MM.1S (cell line): Measurements from ENCODE around the gene CBX7.

Experiments used
- DNase-seq: peaks from one replicate; pipeline ENCODE4 v3.0.0-alpha.2; 2015
- H2AFZ ChIP-seq: fragments of 300-600 bp; sonication (generic); 2 replicates; pipeline ENCODE4 v1.6.0; 2016; ENCODE audit warnings: antibody characterized with exemption, low read length
- H3F3A ChIP-seq: fragments of 300-600 bp; sonication (generic); 2 replicates; pipeline ENCODE4 v1.6.1; 2016; ENCODE audit warnings: mild to moderate bottlenecking, antibody characterized with exemption, low read length, moderate library complexity, mixed read lengths; ENCODE audit not compliant: insufficient read depth
- H3K27ac ChIP-seq: fragments of 300-600 bp; sonication (generic); 2 replicates; pipeline ENCODE4 v1.5.1; 2016; ENCODE audit warnings: mild to moderate bottlenecking, low read length
- H3K27me3 ChIP-seq: fragments of 300-600 bp; sonication (generic); replicated peaks from 2 replicates; pipeline ENCODE4 v1.6.0; 2016; ENCODE audit warnings: low read length; ENCODE audit not compliant: insufficient read depth
- H3K36me3 ChIP-seq: fragments of 300-600 bp; sonication (generic); replicated peaks from 2 replicates; pipeline ENCODE4 v1.6.1; 2016; ENCODE audit warnings: mild to moderate bottlenecking, low read length, mixed read lengths; ENCODE audit not compliant: insufficient read depth
- H3K4me1 ChIP-seq: fragments of 300-600 bp; sonication (generic); 2 replicates; pipeline ENCODE4 v1.6.1; 2016; ENCODE audit warnings: low read length, mixed read lengths
- H3K4me2 ChIP-seq: fragments of 300-600 bp; sonication (generic); 2 replicates; pipeline ENCODE4 v1.6.0; 2016; ENCODE audit warnings: low read depth, low read length
- H3K4me3 ChIP-seq: fragments of 300-600 bp; sonication (generic); 2 replicates; pipeline ENCODE4 v1.5.1; 2016; ENCODE audit warnings: low read length, mixed read lengths
- H3K79me2 ChIP-seq: fragments of 300-600 bp; sonication (generic); 2 replicates; pipeline ENCODE4 v1.6.1; 2016; ENCODE audit warnings: mixed run types, low read length, mixed read lengths
- H3K9ac ChIP-seq: fragments of 300-600 bp; sonication (generic); 2 replicates; pipeline ENCODE4 v1.6.1; 2016; ENCODE audit warnings: low read length, mixed read lengths
- H3K9me2 ChIP-seq: fragments of 300-600 bp; sonication (generic); replicated peaks from 2 replicates; pipeline ENCODE4 v1.6.1; 2016; ENCODE audit warnings: mild to moderate bottlenecking, low read length, mixed read lengths; ENCODE audit not compliant: insufficient read depth
- H3K9me3 ChIP-seq: fragments of 300-600 bp; sonication (generic); replicated peaks from 2 replicates; pipeline ENCODE4 v1.6.1; 2016; ENCODE audit warnings: mild to moderate bottlenecking, low read length, mixed read lengths; ENCODE audit not compliant: insufficient read depth
- H4K20me1 ChIP-seq: fragments of 300-600 bp; sonication (generic); 2 replicates; pipeline ENCODE4 v1.6.1; 2016; ENCODE audit warnings: mild to moderate bottlenecking, low read length, moderate library complexity, mixed read lengths; ENCODE audit not compliant: insufficient read depth
- EZH2 ChIP-seq: fragments of 300-600 bp; sonication (generic); optimal IDR thresholded peaks from 2 replicates; pipeline ENCODE3; 2017; ENCODE audit warnings: low read depth, mild to moderate bottlenecking, antibody characterized with exemption, low read length, mixed read lengths
- EZH2phosphoT487 ChIP-seq: fragments of 300-600 bp; sonication (generic); IDR thresholded peaks from 2 replicates; pipeline ENCODE4 v1.6.1; 2018; ENCODE audit warnings: antibody characterized with exemption, low read length
- TF ChIP-seq, protein P1 (sequence below): fragments of 300-600 bp; sonication (generic); IDR thresholded peaks from 2 replicates; pipeline ENCODE4 v1.5.1; 2016; ENCODE audit warnings: antibody characterized with exemption, low read length, mixed read lengths

CBX7 gene

GRCh38 chr22:39183991-39184585, 31.6 kb upstream of the CBX7 start:
- Histone ChIP-seq H4K20me1 (no peaks in the 10 kb centered on the region), H3F3A (no peaks in the 10 kb centered on the region), H3K9ac (no peak overlapping the region), H3K4me3 (no peak overlapping the region), H3K4me2 (no peak overlapping the region), H3K27me3 (no peaks in the 10 kb centered on the region), H3K79me2 (no peaks in the 10 kb centered on the region), H3K9me2 (no peaks in the 10 kb centered on the region), H3K36me3 (no peaks in the 10 kb centered on the region), H3K9me3 (no peaks in the 10 kb centered on the region), H2AFZ (no peak overlapping the region), H3K4me1 (no peaks in the 10 kb centered on the region), H3K27ac (no peak overlapping the region)
- TF ChIP-seq EZH2 (no peak), EZH2phosphoT487 (no peak)
- TF ChIP-seq, protein P1, sequence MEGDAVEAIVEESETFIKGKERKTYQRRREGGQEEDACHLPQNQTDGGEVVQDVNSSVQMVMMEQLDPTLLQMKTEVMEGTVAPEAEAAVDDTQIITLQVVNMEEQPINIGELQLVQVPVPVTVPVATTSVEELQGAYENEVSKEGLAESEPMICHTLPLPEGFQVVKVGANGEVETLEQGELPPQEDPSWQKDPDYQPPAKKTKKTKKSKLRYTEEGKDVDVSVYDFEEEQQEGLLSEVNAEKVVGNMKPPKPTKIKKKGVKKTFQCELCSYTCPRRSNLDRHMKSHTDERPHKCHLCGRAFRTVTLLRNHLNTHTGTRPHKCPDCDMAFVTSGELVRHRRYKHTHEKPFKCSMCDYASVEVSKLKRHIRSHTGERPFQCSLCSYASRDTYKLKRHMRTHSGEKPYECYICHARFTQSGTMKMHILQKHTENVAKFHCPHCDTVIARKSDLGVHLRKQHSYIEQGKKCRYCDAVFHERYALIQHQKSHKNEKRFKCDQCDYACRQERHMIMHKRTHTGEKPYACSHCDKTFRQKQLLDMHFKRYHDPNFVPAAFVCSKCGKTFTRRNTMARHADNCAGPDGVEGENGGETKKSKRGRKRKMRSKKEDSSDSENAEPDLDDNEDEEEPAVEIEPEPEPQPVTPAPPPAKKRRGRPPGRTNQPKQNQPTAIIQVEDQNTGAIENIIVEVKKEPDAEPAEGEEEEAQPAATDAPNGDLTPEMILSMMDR = no peak
- no peak for DNase-seq

- Histone ChIP-seq H3K36me3 (no peaks in the 10 kb centered on the region), H3K9me2 (no peaks in the 10 kb centered on the region), H3K79me2 (no peaks in the 10 kb centered on the region), H3K9ac (no peak overlapping the region), H3K27ac (no peak overlapping the region), H3K4me1 (no peaks in the 10 kb centered on the region), H4K20me1 (no peaks in the 10 kb centered on the region), H3K4me3 (no peak overlapping the region), H3K9me3 (no peaks in the 10 kb centered on the region), H2AFZ (no peak overlapping the region), H3K4me2 (no peak overlapping the region), H3F3A (no peaks in the 10 kb centered on the region), H3K27me3 (no peaks in the 10 kb centered on the region)
- TF ChIP-seq EZH2 (no peak), EZH2phosphoT487 (no peak)
- TF ChIP-seq, protein P1 = no peak
- DNase-seq = no peak
Measured at GRCh38 chr22:39182478-39183030, 30.1 kb upstream of the CBX7 start.

DNA sequence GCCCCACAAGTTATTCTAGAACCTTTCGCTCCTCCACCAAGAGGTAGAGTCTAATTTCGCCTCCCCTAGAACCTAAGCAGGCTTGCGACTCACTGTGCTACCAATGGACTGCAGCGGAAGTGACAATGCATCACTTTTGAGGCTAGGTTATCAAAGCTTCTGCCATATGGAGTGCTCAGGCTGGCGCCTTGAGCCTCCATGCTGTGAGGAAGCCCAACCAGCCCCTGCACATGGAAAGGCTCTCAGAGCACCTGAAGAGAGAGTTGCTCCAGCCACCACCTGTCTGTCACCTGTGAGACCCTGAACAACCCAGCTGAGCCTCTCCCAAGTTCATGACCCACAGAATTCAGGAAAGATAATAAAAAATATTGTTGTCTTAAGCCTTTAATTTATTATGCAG, 29.3 kb upstream of the CBX7 start:
- no peak for DNase-seq
- Histone ChIP-seq H3K27me3 (no peaks in the 10 kb centered on the region), H2AFZ (no peak overlapping the region), H4K20me1 (no peaks in the 10 kb centered on the region), H3K4me2 (no peak overlapping the region), H3K36me3 (no peaks in the 10 kb centered on the region), H3K79me2 (no peaks in the 10 kb centered on the region), H3K9me2 (no peaks in the 10 kb centered on the region), H3K9ac (no peak overlapping the region), H3K4me1 (no peaks in the 10 kb centered on the region), H3K4me3 (no peak overlapping the region), H3K9me3 (no peaks in the 10 kb centered on the region), H3F3A (no peaks in the 10 kb centered on the region), H3K27ac (no peak overlapping the region)
- TF ChIP-seq EZH2phosphoT487 = no peak
- TF ChIP-seq, protein P1 = no peak
- TF ChIP-seq EZH2 = no peak
